GM23248 (cell line): ENCODE data around the gene SNUPN. TPM values are rescaled to one million over a fixed set of nuclear protein-coding genes. Genes with fewer than 3 reads are reported as not detected.
"Not testable (repeated sequence)": the region's sequence is repeated elsewhere in the genome, so short reads cannot be mapped to it uniquely, and the experiment has no call there.

ENCODE experiments used
- DNase-seq: peaks from one replicate; pipeline ENCODE4 v3.0.0-alpha.2; 2015
- H2AFZ ChIP-seq: fragments of 200-600 bp; sonication (generic); 2 replicates; pipeline ENCODE4 v1.6.1; 2016; ENCODE audit warnings: antibody characterized with exemption
- H3F3A ChIP-seq: fragments of 200-600 bp; sonication (generic); 2 replicates; pipeline ENCODE4 v1.6.1; 2016; ENCODE audit warnings: mild to moderate bottlenecking, antibody characterized with exemption, mixed run types; ENCODE audit not compliant: insufficient read depth
- H3K27ac ChIP-seq: fragments of 200-600 bp; sonication (generic); 2 replicates; pipeline ENCODE4 v1.5.1; 2016; ENCODE audit warnings: mild to moderate bottlenecking
- H3K27me3 ChIP-seq: fragments of 200-600 bp; sonication (generic); replicated peaks from 2 replicates; pipeline ENCODE4 v1.6.1; 2016; ENCODE audit warnings: mild to moderate bottlenecking; ENCODE audit not compliant: insufficient read depth
- H3K36me3 ChIP-seq: fragments of 200-600 bp; sonication (generic); 2 replicates; pipeline ENCODE4 v1.6.1; 2016; ENCODE audit warnings: low read depth, mild to moderate bottlenecking
- H3K4me1 ChIP-seq: fragments of 200-600 bp; sonication (generic); 2 replicates; pipeline ENCODE4 v1.6.1; 2016; ENCODE audit warnings: mild to moderate bottlenecking; ENCODE audit not compliant: insufficient read depth
- H3K4me2 ChIP-seq: fragments of 200-600 bp; sonication (generic); one replicate; pipeline ENCODE4 v1.6.1; 2016; ENCODE audit warnings: mild to moderate bottlenecking; ENCODE audit not compliant: unreplicated experiment
- H3K4me3 ChIP-seq: fragments of 200-600 bp; sonication (generic); 2 replicates; pipeline ENCODE4 v1.5.1; 2016; ENCODE audit warnings: mild to moderate bottlenecking
- H3K79me2 ChIP-seq: fragments of 200-600 bp; sonication (generic); 2 replicates; pipeline ENCODE4 v1.6.1; 2016; ENCODE audit warnings: mild to moderate bottlenecking; ENCODE audit not compliant: insufficient read depth
- H3K9ac ChIP-seq: fragments of 200-600 bp; sonication (generic); 2 replicates; pipeline ENCODE4 v1.6.1; 2016; ENCODE audit warnings: mild to moderate bottlenecking
- H3K9me2 ChIP-seq: fragments of 200-600 bp; sonication (generic); 2 replicates; pipeline ENCODE4 v1.6.1; 2016; ENCODE audit warnings: mixed run types, mild to moderate bottlenecking, moderate library complexity; ENCODE audit not compliant: insufficient read depth
- H3K9me3 ChIP-seq: fragments of 200-600 bp; sonication (generic); one replicate; pipeline ENCODE4 v1.6.1; 2017; ENCODE audit warnings: low read depth
- H4K20me1 ChIP-seq: fragments of 200-600 bp; sonication (generic); 2 replicates; pipeline ENCODE4 v1.6.0; 2016; ENCODE audit not compliant: insufficient read depth
- EZH2 ChIP-seq: fragments of 200-600 bp; sonication (generic); IDR thresholded peaks from 2 replicates; pipeline ENCODE4 v1.6.1; 2018; ENCODE audit warnings: antibody characterized with exemption, mild to moderate bottlenecking; ENCODE audit not compliant: insufficient read depth, poor library complexity, severe bottlenecking
- EZH2phosphoT487 ChIP-seq: fragments of 200-600 bp; sonication (generic); IDR thresholded peaks from 2 replicates; pipeline ENCODE4 v1.6.1; 2018; ENCODE audit warnings: antibody characterized with exemption, moderate library complexity, mild to moderate bottlenecking, low read depth; ENCODE audit not compliant: insufficient read depth
- WGBS, 2 experiments: methylation state at CpG; one replicate each; pipeline ENCODE4 v1.1.6; 2015 to 2017; ENCODE audit warnings: low lambda C conversion rate in 2 of 2, low coverage in 1 of 2; ENCODE audit errors: missing lambda C conversion rate in 2 of 2; 5-methylcytosine and 5-hydroxymethylcytosine counted together
- in situ Hi-C: fragments of 300-500 bp; cut with MboI; formaldehyde crosslinking; loops from 2 replicates; pipeline ENCODE4 v1.15.0; 2020
- polyA plus RNA-seq: library from polyadenylated mRNA; unstranded; fragments of >200 nt; fragmentation: Nextera tagmentation; extraction: Ambion mirVana; gene quantifications from 2 replicates; pipeline ENCODE4 v1.2.1, GENCODE V29; 2016
- total RNA-seq: library from RNA; depleted of rRNA; stranded (reverse); fragments of >200 nt; shearing (Covaris generic); gene quantifications from 2 replicates; pipeline ENCODE4 v1.2.3, GENCODE V29; 2014

SNUPN gene
- total and polyA plus RNA-seq, 2 experiments from 2014 or later, result 33.5 to 38.0 TPM

GRCh38 chr15:75584121-75584520 lies 41.4 kb downstream of the SNUPN start:
- H3K9me2 ChIP-seq, result no peaks in the 10 kb centered on the region
- no peak overlapping the region for H2AFZ ChIP-seq
- peaks cover 9% of the 10 kb centered on the region for H3K4me1 ChIP-seq
- TF ChIP-seq EZH2 (no peak), EZH2phosphoT487 (no peak)
- no peak overlapping the region for H3K9ac ChIP-seq
- no peaks in the 10 kb centered on the region for H4K20me1 ChIP-seq
- H3K9me3 ChIP-seq, result no peaks in the 10 kb centered on the region
- H3K27ac ChIP-seq, result no peak overlapping the region
- H3K4me3 ChIP-seq, result no peak overlapping the region
- H3K27me3 ChIP-seq, result no peaks in the 10 kb centered on the region
- H3F3A ChIP-seq, result peaks cover 9% of the 10 kb centered on the region
- H3K79me2 ChIP-seq, result no peaks in the 10 kb centered on the region
- in situ Hi-C loops, result no loop called here
- no peak overlapping the region for H3K4me2 ChIP-seq
- peak; percentile 40 for DNase-seq
- 17 to 19% methylated on average over 4 of the region's 4 CpGs for WGBS, 2 experiments
- H3K36me3 ChIP-seq, result no peaks in the 10 kb centered on the region

- peak; percentile 21 for DNase-seq
- H3K27ac ChIP-seq, result no peak overlapping the region
- in situ Hi-C loops, result no loop called here
Measured at GRCh38 chr15:75583701-75584100, 41.8 kb downstream of the SNUPN start.

GRCh38 chr15:75582943-75583342 lies 42.6 kb downstream of the SNUPN start:
- in situ Hi-C loops, H3K4me3 ChIP-seq, H3K79me2 ChIP-seq, H3K9me3 ChIP-seq, H3K9ac ChIP-seq, H3K36me3 ChIP-seq, DNase-seq, H3K4me1 ChIP-seq, H3F3A ChIP-seq, H3K27ac ChIP-seq, H4K20me1 ChIP-seq, H3K4me2 ChIP-seq, H3K27me3 ChIP-seq, H3K9me2 ChIP-seq, H2AFZ ChIP-seq: not testable (repeated sequence)
- WGBS, 2 experiments, result 91 to 95% methylated on average over 5 of the region's 5 CpGs

More at GRCh38 chr15:75583701-75584100, 41.8 kb downstream of the SNUPN start:
- Histone ChIP-seq H3K4me2 (no peak overlapping the region), H3K79me2 (no peaks in the 10 kb centered on the region), H3K9ac (no peak overlapping the region), H3K27me3 (no peaks in the 10 kb centered on the region), H3F3A (peaks cover 9% of the 10 kb centered on the region), H3K4me1 (peaks cover 9% of the 10 kb centered on the region), H4K20me1 (no peaks in the 10 kb centered on the region), H3K9me2 (no peaks in the 10 kb centered on the region), H3K36me3 (no peaks in the 10 kb centered on the region), H3K4me3 (no peak overlapping the region), H3K9me3 (no peaks in the 10 kb centered on the region), H2AFZ (no peak overlapping the region)
- WGBS, 2 experiments, result 43 to 56% methylated on average over 4 to 5 of the region's 5 CpGs
- TF ChIP-seq EZH2, result no peak
- no peak for TF ChIP-seq EZH2phosphoT487

- Histone ChIP-seq H3K4me1 (peaks cover 15% of the 10 kb centered on the region), H3F3A (peaks cover 20% of the 10 kb centered on the region), H3K27ac (peak within 1 kb of the TSS; percentile 76), H3K4me2 (peak within 1 kb of the TSS; percentile 92), H3K36me3 (no peaks in the 10 kb centered on the region), H3K27me3 (no peaks in the 10 kb centered on the region), H3K4me3 (peak within 1 kb of the TSS; percentile 87), H3K79me2 (peaks cover 40% of the 10 kb centered on the region), H3K9me2 (no peaks in the 10 kb centered on the region), H3K9me3 (no peaks in the 10 kb centered on the region), H3K9ac (peak within 1 kb of the TSS; percentile 94), H4K20me1 (0 out of 2 replicates have a peak, but pooled peaks cover 9% of the 10 kb centered on the region), H2AFZ (peak within 1 kb of the TSS; percentile 81)
- peak; percentile 88 for DNase-seq
- in situ Hi-C loops, result no loop called here
- TF ChIP-seq EZH2phosphoT487, result no peak
- no peak for TF ChIP-seq EZH2
- 1 to 3% methylated on average over 45 to 77 of the region's 78 CpGs for WGBS, 2 experiments
Measured at GRCh38 chr15:75578948-75579920, 46.3 kb downstream of the SNUPN start, which contains the start of gene PTPN9. PTPN9 (minus strand) TSS chr15:75579315; CDS start chr15:75578776, 539 bp downstream.
